GM21723 (cell line): ENCODE measurements around the gene FBXW7.

Experiments
- ATAC-seq: cut with Tn5 transposase; IDR thresholded peaks from one replicate; pipeline ENCODE4 v1.9.1; 2021; ENCODE audit warnings: mild to moderate bottlenecking, moderate library complexity; ENCODE audit not compliant: unreplicated experiment

Gene FBXW7

DNA sequence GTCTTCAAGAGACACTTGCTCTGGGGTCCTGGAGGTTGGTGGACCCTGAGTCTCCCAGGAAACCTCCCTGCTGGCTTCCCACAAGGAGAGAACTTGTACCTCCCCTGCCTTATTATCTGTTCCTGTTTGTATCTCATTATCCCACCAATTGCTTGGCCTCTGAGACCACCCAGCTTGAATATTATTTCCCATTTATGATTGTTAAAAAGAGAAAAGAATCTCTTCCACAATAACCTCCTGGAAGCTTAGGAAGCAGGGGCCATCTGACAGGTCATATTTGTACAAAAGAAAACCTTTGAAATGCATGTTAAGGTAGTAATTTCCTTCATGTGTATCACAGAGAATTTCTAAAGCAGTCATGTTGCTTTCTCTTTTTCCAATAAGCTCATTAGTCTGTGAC, 239.5 kb downstream of the FBXW7 start:
- no peak for ATAC-seq

DNA sequence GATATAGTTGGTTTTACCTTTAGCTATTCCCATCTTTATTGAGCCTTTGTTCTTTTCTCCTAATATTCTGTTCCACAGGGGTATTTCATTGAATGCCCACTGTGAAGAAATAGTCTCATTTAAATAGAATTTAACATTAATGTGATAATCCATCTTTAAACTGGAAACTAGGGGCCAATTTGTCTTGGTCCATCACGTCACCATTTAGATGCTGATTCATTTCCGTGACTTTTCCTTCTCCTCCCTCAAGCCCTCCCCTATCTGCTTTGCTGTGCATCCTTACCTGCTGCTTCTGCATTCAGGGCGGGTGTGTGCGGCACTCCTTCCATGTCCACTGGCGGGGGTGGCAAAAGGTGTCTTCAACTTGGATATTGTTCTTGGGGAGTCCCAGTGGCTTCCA, 241.1 kb downstream of the FBXW7 start:
- ATAC-seq: no peak

DNA sequence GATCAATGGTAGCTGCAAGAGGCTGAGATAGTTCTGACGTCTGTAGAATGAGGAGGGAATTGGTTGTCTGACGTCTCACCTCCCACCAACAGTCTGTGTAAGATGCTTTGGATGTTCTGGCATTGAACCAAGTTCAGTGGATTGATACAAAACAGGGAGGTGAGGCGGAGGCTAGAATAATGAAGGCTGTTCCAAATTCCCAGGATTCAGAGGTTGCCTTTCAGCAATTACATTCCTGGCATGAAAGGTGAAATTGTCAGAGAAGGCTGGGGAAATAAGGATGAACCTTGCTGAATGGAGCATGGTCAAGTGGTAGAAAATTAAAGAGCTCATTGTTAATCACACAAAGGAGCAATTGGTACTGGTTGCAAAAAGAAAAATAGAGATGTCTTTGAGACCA, 241.6 kb downstream of the FBXW7 start:
- no peak for ATAC-seq

DNA sequence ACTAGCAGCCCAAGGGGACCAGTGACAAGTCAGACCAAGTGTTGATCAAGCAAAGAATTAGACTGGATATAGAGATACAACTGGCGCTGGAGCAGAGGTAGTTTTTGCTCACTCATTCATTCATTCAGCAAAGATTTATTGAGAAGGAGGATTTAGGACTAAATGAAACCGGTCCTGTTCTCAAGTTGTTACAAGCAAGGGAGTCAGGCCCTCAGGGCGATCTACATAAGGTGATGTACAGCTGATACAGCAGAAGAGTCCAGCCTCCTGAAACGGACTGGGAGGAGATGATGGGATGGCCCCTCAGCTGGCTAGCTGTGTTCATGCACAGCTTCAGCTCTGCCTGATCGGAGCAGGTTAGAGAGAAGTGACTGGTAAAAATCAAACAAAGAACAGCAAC, 242.4 kb downstream of the FBXW7 start:
- ATAC-seq: no peak

DNA sequence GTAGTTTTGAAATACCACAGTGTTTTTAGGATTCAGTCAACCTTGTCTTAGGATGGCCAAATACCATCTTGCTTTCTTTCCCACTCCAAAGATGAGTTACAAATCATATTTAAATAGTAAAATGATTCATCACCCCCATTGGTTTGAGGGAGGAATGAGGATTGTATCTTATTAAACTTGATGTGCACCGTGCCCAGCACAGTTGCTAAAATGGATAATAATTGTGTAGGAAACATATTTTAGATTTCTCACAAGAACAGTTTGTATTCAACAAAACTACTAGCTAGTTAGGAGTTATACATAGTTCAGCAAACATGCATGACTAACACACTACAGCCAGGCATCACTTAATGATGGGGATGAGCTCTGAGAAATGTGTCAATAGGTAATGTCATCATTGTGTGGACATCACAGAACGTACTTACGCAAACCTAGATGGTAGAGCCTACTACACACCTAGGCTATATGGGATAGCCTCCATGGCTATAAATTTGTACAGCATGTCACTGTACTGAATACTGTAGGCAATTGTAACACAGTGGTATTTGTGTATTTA, 245.4 kb downstream of the FBXW7 start:
- no peak for ATAC-seq

DNA sequence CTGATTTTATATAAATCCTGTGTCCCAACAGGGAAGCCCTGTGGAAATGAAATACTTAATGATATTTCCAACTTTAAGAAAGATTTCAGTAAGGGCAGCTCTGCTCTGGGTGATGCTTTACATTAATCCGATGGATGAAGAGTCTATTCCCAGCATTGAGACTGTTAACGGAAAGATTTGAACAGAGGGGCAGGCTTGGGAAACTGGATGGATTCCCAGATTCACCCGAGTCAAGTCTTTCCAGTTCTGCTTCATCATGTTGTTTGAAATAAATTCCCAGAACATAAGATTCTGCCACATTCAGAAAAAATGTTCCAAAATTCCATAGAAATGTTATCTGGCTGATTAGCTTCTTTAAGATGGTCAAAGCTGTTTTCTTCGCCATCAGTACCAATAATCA, 246.0 kb downstream of the FBXW7 start:
- ATAC-seq: no peak

DNA sequence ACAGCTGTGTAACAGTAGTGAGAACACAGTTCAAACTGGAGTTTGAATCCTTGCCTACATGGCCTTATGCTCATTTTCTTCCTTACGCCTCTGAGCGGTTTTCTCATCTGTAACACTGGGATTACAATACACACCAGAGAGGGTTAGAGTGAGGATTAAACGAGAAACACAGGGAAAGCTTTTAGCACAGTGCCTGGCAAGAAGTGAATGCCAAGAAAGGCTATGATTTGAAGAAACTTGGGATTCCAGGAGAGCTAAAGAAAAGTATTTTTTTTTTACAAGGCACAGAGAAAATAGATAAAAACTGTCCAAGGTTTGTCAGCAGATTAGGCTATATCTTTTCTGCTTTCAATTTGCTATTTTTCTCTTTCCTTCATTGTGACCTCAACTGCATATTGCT, 246.4 kb downstream of the FBXW7 start:
- ATAC-seq: no peak

DNA sequence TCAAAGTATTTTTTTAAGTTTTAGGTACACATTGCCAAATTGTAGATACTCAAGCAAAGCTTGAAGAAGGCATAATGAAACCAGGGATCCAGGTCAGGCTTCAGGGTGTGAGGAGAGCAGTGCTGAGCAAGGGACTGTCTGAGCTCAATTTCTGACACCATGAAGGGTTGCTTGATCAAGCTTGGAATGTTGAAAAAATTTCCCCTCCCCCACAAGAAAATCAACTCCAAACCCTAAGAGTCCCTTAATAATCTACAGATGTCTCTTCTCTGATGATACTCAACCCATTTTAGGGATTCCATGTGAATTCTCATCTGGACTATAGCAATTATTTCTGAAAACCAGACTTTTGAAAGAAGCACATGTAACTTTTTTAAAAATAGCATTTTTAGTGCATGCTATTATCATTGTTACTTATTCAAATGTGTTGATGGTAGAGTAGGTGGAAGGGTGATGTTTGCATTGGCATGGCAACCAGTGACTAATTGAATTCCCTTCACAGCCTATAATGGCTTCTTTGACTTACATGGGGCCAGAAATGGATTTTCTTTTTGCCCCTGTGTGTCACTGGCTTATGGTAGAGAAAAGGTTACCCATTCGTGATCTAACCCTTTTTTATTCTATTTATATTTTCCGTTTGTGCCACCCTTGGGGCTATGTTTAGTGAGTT, 252.0 kb downstream of the FBXW7 start:
- no peak for ATAC-seq

DNA sequence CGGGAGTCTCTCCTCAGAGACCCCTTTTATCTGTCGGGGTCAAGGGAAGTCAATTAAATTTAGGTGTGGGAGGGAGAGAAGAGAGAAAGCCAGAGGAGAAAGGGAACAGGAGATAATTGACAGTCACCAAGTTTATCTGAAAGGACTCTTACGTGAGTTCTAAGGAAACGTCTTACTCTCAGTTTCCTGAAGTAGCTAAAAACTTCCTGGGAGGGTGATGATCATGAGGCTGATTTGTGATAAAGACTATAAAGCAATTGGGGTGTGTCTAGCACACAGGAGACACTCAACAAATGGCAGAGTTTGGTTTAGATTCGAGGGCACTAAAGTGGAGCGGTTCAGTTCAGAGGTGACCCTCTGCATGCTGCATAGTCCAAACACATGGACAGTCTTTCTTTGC, 254.1 kb downstream of the FBXW7 start:
- no peak for ATAC-seq

DNA sequence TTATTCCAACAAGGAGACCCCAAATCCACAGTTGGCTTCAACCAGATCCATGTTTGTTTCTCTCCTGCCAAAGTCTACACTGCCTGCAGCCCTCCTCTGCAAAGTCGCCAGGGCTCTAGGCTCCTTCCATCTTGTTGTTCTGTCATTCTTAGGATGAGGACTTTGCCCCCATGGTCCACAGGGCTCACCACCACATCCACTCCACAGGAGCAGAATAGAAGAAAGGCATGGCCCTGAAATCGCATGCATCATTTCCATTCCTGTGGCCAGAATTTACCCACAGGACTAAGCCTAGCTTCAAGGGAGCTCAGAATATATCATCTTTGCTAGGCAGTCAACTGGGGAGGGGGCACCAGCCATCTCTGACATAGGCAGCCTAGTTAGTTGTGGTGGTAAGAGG, 254.7 kb downstream of the FBXW7 start:
- no peak for ATAC-seq

DNA sequence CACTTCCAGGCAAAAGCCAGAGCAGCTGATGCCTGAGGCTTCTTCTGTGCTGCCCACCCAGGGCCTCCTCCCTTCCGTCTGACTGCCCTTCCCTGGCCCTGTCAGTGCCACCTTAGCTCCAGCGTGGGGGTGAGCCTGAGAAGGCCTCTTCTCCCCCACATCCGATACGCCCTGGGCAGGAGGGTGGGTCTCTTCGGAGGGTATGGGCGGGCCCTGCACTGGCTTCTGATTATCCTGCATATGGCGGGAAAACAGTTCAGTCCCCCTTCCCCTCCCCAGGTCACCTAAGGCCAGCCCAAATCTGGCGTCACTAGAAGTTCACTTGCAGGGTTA, 256.7 kb downstream of the FBXW7 start:
- no peak for ATAC-seq

DNA sequence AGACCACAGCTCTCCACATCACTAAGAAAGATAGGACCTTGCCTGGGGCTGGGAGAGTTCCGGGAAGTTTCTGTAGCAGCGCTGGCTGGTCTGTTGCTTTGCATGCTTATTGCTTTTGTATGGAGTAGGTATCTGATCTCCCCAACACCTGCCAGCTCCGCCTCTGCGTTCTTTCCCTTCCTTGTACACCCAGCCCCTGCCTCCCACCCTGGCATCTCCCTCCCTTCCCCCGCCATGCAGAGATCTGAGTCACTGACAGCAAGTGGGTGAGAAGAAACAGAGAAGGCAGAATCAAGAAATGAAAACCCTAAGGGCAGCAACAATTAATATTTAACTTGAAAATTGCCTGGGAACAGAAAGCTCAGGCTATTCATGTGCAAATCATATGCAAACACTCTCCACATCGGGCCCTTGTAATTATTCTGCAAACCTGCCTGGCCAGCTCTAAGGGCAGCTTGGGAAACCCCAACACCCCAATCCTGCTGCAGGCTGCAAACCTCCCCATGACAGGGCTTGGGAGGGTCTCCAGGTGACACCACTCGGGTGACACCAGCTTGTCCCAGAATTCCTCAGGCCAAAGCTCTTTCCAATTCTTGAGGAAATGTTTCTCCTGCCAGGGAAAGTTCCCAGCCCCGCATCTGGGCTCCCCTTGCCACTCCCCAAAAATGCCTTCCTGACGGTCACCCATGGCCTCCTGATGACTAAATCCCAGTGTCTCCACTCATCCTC, 257.2 kb downstream of the FBXW7 start:
- ATAC-seq: peak; percentile 57

DNA sequence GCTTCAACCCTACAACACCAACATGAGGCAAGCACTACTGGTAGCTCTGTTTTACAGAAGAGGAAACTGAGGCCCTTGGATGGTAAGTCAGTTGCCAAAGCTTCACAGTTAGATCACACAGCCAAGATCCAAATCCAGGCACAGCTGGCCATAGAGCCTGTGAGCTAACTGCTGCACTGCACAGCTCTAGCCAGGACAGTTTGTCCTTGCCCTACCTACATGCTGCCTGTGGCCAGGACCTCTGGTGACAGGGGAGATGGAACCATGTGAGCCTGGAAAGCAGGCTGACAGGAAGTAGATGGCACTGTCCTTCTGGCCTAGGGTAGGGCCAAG, 257.8 kb downstream of the FBXW7 start:
- ATAC-seq: peak; percentile 29

DNA sequence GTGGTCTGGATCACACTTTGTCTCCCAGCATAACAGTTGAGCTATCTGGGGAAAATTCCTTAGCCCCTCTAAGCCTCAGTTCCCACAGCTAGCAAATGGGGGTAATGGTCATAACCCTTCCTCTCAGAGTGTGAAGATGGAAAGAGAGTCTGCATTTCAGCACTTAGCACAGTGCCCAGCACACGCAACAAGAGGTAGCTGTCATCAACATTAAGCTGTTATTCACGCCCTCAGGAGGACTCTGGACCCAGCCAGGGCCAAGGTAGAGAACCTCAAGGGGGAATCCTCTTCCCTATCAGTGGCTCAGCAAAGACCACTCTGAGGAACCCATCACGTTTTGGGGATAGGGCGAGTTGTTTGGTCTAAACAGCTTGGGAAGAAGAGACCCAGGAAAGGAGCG, 258.6 kb downstream of the FBXW7 start:
- ATAC-seq: no peak

DNA sequence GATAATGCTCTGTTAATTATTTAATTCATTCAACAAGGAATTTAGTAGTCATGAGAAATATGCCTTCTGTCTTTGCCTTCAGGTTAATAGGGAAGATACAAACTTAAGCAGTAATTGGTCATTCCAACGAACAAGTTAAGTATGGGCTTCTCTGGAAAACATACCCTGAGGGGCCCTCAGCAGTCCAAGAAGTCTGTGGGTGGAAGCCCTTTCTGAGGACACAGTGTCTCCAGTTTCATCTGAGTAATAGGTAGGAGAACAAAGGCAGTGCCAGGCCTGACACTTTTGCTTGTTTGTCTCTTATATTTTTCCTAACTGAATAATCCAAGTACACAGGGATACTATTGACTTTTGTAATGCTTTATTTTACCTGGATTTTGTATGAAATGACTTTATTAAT, 262.5 kb downstream of the FBXW7 start:
- ATAC-seq: no peak
